HepG2 (cell line): ENCODE data around the gene TTC16. TPM values are rescaled to one million over a fixed set of nuclear protein-coding genes. Genes with fewer than 3 reads are reported as not detected.

Source experiments
- ATAC-seq: fragments of 200-7000 bp; cut with Tn5 transposase; 3 replicates; pipeline ENCODE4 v1.9.1; 2020; ENCODE audit warnings: mild to moderate bottlenecking, moderate library complexity
- BruUV-seq: library from RNA; stranded (reverse); fragments of 400-500 nt; replicated peaks from 2 replicates; lab custom pipeline; 2021; lab: Mats Ljungman, UMichigan
- CTCF ChIA-PET: fragments of 300-600 bp; formaldehyde crosslinking; extraction: SDS; loops from one replicate; lab custom pipeline; 2021; ENCODE audit warnings: low total read pairs, inconsistent platforms, low intra/inter-chr PET ratio; lab: Yijun Ruan, JAX
- POLR2A ChIA-PET: fragments of 350-600 bp; sonication (Branson Sonifier 250); formaldehyde crosslinking; loops from one replicate; lab custom pipeline; 2020; ENCODE audit warnings: antibody characterized with exemption, inconsistent platforms; lab: Yijun Ruan, JAX
- DNase-seq: peaks from one replicate; pipeline ENCODE4 v3.0.0-alpha.2; 2015; ENCODE audit warnings: low spot score
- FAIRE-seq: peaks from 3 replicates; lab custom pipeline; 2011; peaks lifted over from hg19 to GRCh38; lab: Jason Lieb, UNC
- H2AFZ ChIP-seq: one replicate; pipeline ENCODE4 v1.6.1; 2011; ENCODE audit warnings: low read length, inconsistent platforms
- H3K27ac ChIP-seq: fragments of 300-600 bp; 3 replicates; pipeline ENCODE4 v1.8.0; 2011; ENCODE audit warnings: mixed run types, mild to moderate bottlenecking, mixed read lengths, low read length, inconsistent platforms; ENCODE audit not compliant: insufficient read depth; ENCODE audit errors: extremely low read length
- H3K27me3 ChIP-seq, 2 experiments: fragments of 200-600 bp in 1 of 2; 2 replicates in 1 of 2; 3 replicates in 1 of 2; pipeline versions ENCODE4 v1.6.0 to v1.8.0; 2011; ENCODE audit warnings: low read length in 2 of 2, mild to moderate bottlenecking in 2 of 2, moderate library complexity in 2 of 2, inconsistent platforms in 1 of 2; ENCODE audit not compliant: insufficient read depth in 2 of 2, control insufficient read depth in 1 of 2
- H3K36me3 ChIP-seq, 2 experiments: fragments of 200-600 bp in 1 of 2; replicated peaks in 1 of 2; 2 replicates in 1 of 2; 3 replicates in 1 of 2; pipeline versions ENCODE4 v1.5.1 to v1.8.0; 2011; ENCODE audit warnings: low read length in 2 of 2, inconsistent platforms in 1 of 2; ENCODE audit not compliant: insufficient read depth in 2 of 2, control insufficient read depth in 1 of 2
- H3K4me1 ChIP-seq: 2 replicates; pipeline ENCODE4 v1.5.1; 2012; ENCODE audit warnings: low read length, inconsistent platforms; ENCODE audit not compliant: insufficient read depth
- H3K4me2 ChIP-seq: 2 replicates; pipeline ENCODE4 v1.6.0; 2011; ENCODE audit warnings: low read depth, low read length, inconsistent platforms
- H3K4me3 ChIP-seq, 3 experiments: fragments of 200-600 bp in 1 of 3; sonication (generic), shearing (Covaris generic) in 1 of 3; replicated peaks in 1 of 3; 2 replicates each; pipeline ENCODE4 v1.5.1; 2011 to 2016; ENCODE audit warnings: low read length in 3 of 3, inconsistent platforms in 2 of 3, low read depth in 2 of 3, mild to moderate bottlenecking in 2 of 3, control low read depth in 1 of 3, mixed read lengths in 1 of 3; ENCODE audit not compliant: insufficient read depth in 1 of 3
- H3K79me2 ChIP-seq: one replicate; pipeline ENCODE4 v1.6.1; 2011; ENCODE audit warnings: low read length, inconsistent platforms; ENCODE audit not compliant: insufficient read depth
- H3K9ac ChIP-seq: 2 replicates; pipeline ENCODE4 v1.6.0; 2011; ENCODE audit warnings: mild to moderate bottlenecking, low read depth, low read length, inconsistent platforms; ENCODE audit not compliant: insufficient read depth
- H3K9me3 ChIP-seq: 2 replicates; pipeline ENCODE4 v1.5.1; 2012; ENCODE audit warnings: mild to moderate bottlenecking, low read length
- H4K20me1 ChIP-seq: 2 replicates; pipeline ENCODE4 v1.6.0; 2011; ENCODE audit warnings: inconsistent platforms, mild to moderate bottlenecking, low read length, moderate library complexity; ENCODE audit not compliant: insufficient read depth
- GPN1 ChIP-seq: sonication (generic); formaldehyde crosslinking; IDR thresholded peaks from 2 replicates; pipeline ENCODE4 v1.5.1; 2020; ENCODE audit warnings: missing genetic modification reagents, borderline replicate concordance
- HMGA1 ChIP-seq: sonication (generic); formaldehyde crosslinking; conservative IDR thresholded peaks from 2 replicates; pipeline ENCODE4 v1.4.0; 2020; ENCODE audit warnings: missing genetic modification reagents
- KLF11 ChIP-seq: IDR thresholded peaks from 2 replicates; pipeline ENCODE4 v1.6.1; 2016; ENCODE audit warnings: missing compliant biosample characterization
- MED1 ChIP-seq: sonication (generic); formaldehyde crosslinking; IDR thresholded peaks from 2 replicates; pipeline ENCODE4 v1.4.0; 2020; ENCODE audit warnings: missing genetic modification reagents
- MIER2 ChIP-seq: IDR thresholded peaks from 2 replicates; pipeline ENCODE4 v1.6.1; 2016; ENCODE audit warnings: missing biosample characterization, missing genetic modification reagents
- NKX3-1 ChIP-seq: sonication (generic); formaldehyde crosslinking; IDR thresholded peaks from 2 replicates; pipeline ENCODE4 v1.5.0; 2020; ENCODE audit warnings: missing genetic modification reagents
- PHB2 ChIP-seq: fragments of 450-650 bp; IDR thresholded peaks from 2 replicates; pipeline ENCODE4 v1.6.1; 2018; ENCODE audit not compliant: partially characterized antibody
- ZNF318 ChIP-seq: sonication (generic); formaldehyde crosslinking; IDR thresholded peaks from 2 replicates; pipeline ENCODE4 v1.4.0; 2020; ENCODE audit warnings: mild to moderate bottlenecking, missing genetic modification reagents
- ZNF33B ChIP-seq: sonication (generic); formaldehyde crosslinking; IDR thresholded peaks from 2 replicates; pipeline ENCODE4 v1.5.1; 2020; ENCODE audit warnings: mild to moderate bottlenecking, missing genetic modification reagents
- ZSCAN30 ChIP-seq: sonication (generic); formaldehyde crosslinking; IDR thresholded peaks from 2 replicates; pipeline ENCODE4 v1.5.0; 2020; ENCODE audit warnings: mild to moderate bottlenecking, missing genetic modification reagents
- ZZZ3 ChIP-seq: sonication (generic); formaldehyde crosslinking; IDR thresholded peaks from 2 replicates; pipeline ENCODE4 v1.4.0; 2020; ENCODE audit warnings: missing genetic modification reagents, mild to moderate bottlenecking, borderline replicate concordance
- WGBS: methylation state at CpG from one replicate; pipeline ENCODE4 v1.1.6; 2017; ENCODE audit warnings: low lambda C conversion rate; 5-methylcytosine and 5-hydroxymethylcytosine counted together
- in situ Hi-C: cut with HindIII; loops from 2 replicates; pipeline ENCODE4 v1.10.0; 2017; ENCODE audit warnings: low pct_unique_long_range_greater_than_20kb; ENCODE audit not compliant: extremely low pct_ligation_motif_present
- intact Hi-C: fragments of 100-400 bp; cut with micrococcal nuclease; formaldehyde crosslinking; loops from one replicate; pipeline ENCODE4 v1.10.0; 2022; ENCODE audit not compliant: unreplicated experiment
- polyA plus RNA-seq, 8 experiments: library from polyadenylated mRNA; depleted of rRNA in 3 of 8; stranded (reverse) in 7 of 8; unstranded in 1 of 8; fragments of >200 nt; fragmentation: Illumina TruSeq in 4 of 8; extraction: Trizol in 4 of 8; gene quantifications; 2 replicates each; pipeline versions ENCODE4 v1.2.1 to v1.2.3, GENCODE V29; 2011 to 2016; ENCODE audit warnings: low read depth in 4 of 8, missing spikeins in 1 of 8, mixed read lengths in 1 of 8; ENCODE audit not compliant: insufficient read depth in 1 of 8
- total RNA-seq, 5 experiments: library from RNA; depleted of rRNA; stranded (reverse); fragments of >200 nt; fragmentation: Illumina TruSeq; extraction: Trizol; gene quantifications; 2 replicates each; pipeline ENCODE4 v1.2.3, GENCODE V29; 2016; ENCODE audit warnings: low read depth in 1 of 5
- TF ChIP-seq, protein P1 (sequence below), 2 experiments: sonication (generic) in 1 of 2; formaldehyde crosslinking in 1 of 2; IDR thresholded peaks; 2 replicates each; pipeline versions ENCODE4 v1.5.1 to v1.6.1; 2011 to 2020; ENCODE audit warnings: borderline replicate concordance in 1 of 2, low read depth in 1 of 2, low read length in 1 of 2, mild to moderate bottlenecking in 1 of 2, missing genetic modification reagents in 1 of 2, moderate library complexity in 1 of 2
- TF ChIP-seq, protein P2 (sequence below): sonication (generic); formaldehyde crosslinking; IDR thresholded peaks from 2 replicates; pipeline ENCODE4 v1.4.0; 2020; ENCODE audit warnings: low read depth, mild to moderate bottlenecking, missing genetic modification reagents

The TTC16 gene
- total and polyA plus RNA-seq, 2 of the 13 experiments (the other 11 are each of a cell fraction or from before 2014, with no cell fraction given), result not detected

DNA sequence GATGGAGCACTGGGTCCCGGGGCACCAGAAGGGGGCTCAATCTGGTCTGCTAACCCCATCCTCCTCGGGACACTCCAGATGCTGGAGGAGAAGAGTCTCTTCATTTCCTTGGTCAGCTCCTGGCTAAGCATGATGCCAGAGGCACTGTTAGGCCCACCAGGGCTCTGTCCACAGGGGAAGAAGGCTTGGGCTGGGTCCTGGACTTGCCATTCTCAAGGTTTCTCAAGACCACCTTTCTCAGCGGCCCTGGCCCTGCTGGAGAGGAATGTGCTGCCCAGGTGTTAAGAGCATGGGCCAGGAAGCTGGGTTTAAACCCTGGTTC, 54.7 kb downstream of the TTC16 start:
- no peak overlapping the region for H3K9ac ChIP-seq
- intact Hi-C loops, result no loop called here
- CTCF ChIA-PET, result no interaction called here
- FAIRE-seq, result no peak
- POLR2A ChIA-PET, result interaction anchor here (0.9 to 1.3 kb wide), 9 partner anchors 15 to 320 kb away, joined by 3 to 9 read pairs (median 5); partner anchors contain the start of genes CDK9, PTRH1, TOR2A and TTC16
- no peaks in the 10 kb centered on the region for H3K36me3 ChIP-seq
- DNase-seq, result no peak
- H2AFZ ChIP-seq, result no peak overlapping the region
- no peak overlapping the region for H3K27ac ChIP-seq
- H3K4me3 ChIP-seq, result peak overlapping the region in 1 of 3 experiments; percentile 70; a peak in 2 of 6 replicates
- no peak for ATAC-seq
- peaks cover 9% of the 10 kb centered on the region for H3K4me1 ChIP-seq
- no peak for TF ChIP-seq ZSCAN30
- TF ChIP-seq NKX3-1 (CRISPR knock-in tag), result no peak
- no peak for TF ChIP-seq ZNF33B (CRISPR knock-in tag)
- TF ChIP-seq, protein P1, sequence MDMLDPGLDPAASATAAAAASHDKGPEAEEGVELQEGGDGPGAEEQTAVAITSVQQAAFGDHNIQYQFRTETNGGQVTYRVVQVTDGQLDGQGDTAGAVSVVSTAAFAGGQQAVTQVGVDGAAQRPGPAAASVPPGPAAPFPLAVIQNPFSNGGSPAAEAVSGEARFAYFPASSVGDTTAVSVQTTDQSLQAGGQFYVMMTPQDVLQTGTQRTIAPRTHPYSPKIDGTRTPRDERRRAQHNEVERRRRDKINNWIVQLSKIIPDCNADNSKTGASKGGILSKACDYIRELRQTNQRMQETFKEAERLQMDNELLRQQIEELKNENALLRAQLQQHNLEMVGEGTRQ (IDR thresholded peaks at IDR 0.05; ENCODE audit: low read depth, low read length), result no peak
- TF ChIP-seq, protein P1 (CRISPR knock-in tag; IDR thresholded peaks at IDR 0.05; ENCODE audit: borderline replicate concordance), result no peak
- TF ChIP-seq GPN1 (CRISPR knock-in tag), result no peak
- TF ChIP-seq KLF11, result no peak
- no peak for TF ChIP-seq HMGA1 (CRISPR knock-in tag)
- no peak for TF ChIP-seq PHB2
- no peak for TF ChIP-seq ZNF318 (CRISPR knock-in tag)
- TF ChIP-seq MIER2 (CRISPR knock-in tag), result no peak
- TF ChIP-seq MED1, result no peak
- no peak for TF ChIP-seq ZZZ3
- TF ChIP-seq, protein P2, sequence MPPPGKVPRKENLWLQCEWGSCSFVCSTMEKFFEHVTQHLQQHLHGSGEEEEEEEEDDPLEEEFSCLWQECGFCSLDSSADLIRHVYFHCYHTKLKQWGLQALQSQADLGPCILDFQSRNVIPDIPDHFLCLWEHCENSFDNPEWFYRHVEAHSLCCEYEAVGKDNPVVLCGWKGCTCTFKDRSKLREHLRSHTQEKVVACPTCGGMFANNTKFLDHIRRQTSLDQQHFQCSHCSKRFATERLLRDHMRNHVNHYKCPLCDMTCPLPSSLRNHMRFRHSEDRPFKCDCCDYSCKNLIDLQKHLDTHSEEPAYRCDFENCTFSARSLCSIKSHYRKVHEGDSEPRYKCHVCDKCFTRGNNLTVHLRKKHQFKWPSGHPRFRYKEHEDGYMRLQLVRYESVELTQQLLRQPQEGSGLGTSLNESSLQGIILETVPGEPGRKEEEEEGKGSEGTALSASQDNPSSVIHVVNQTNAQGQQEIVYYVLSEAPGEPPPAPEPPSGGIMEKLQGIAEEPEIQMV (CRISPR knock-in tag), result no peak
- TF ChIP-seq, all 625 proteins: peak for 0
- BruUV-seq, result no TSS peak
- peak overlapping the region; percentile 90 for H3K4me2 ChIP-seq
- no peaks in the 10 kb centered on the region for H3K79me2 ChIP-seq
- WGBS, result no CpG with 5 or more reads among the region's 3 CpGs
- no peaks in the 10 kb centered on the region for H4K20me1 ChIP-seq
- H3K9me3 ChIP-seq, result no peaks in the 10 kb centered on the region
- H3K27me3 ChIP-seq, result peaks cover 2 to 40% of the 10 kb centered on the region in 2 experiments; a peak in 3 of 5 replicates
- in situ Hi-C loops, result no loop called here
